GM12872 (cell line): ENCODE data around the gene NHLH2.

Source experiments
- CTCF ChIP-seq: IDR thresholded peaks from 3 replicates; pipeline ENCODE4 v1.5.1; 2011; ENCODE audit warnings: low read depth, mild to moderate bottlenecking, low read length, moderate library complexity; ENCODE audit not compliant: insufficient read depth

NHLH2 gene

DNA sequence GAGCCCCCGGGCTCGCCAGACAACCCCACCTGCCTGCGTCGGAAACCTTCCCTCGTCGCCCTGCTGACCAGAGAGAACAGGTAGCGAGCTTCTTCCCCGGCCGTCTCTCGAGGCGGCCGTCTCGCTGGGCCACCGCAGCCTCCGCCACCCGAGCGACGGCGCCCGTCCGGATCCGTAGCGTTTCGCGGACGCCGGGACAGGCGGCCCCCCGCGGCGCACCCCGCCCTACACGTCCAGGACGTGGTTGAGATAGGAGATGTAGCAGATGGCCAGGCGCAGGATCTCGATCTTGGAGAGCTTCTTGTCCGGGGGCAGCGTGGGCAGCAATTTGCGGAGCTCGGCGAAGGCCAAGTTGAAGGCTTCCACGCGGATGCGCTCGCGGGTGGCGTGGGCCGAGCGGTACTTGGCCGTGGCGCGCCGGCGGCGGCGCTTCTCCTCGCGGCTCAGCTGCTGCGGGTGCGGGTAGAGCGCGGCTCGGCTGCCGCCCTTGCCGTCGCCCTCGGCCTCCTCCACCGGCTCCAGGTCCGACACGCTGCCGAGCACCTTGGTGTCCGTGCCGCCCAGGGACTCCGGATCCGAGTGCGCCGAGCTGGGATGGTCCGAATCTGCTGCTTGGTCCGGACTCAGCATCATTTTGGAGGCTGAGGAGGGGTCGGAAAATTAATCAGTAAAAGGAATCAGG lies 3.0 kb downstream of the NHLH2 start:
- TF ChIP-seq CTCF = no peak

DNA sequence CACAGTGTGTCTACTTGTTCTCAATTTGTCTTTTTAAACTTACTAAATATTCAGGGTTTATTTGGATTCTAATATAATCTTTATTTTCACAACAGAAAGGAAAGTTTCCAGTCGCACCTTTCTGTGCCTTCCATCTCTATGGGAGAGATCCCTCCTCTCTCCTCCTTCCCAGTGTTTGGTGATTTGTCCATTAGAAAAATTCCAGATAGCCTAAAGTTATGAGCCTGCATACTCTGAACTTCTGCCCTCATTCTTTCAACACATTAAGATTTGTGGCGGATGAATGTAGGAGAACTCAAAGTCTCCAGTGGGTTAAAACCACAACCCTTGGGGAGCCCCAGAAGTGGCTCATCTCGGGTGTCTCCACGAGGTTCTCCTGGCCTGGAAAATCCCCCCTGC lies 3.6 kb downstream of the NHLH2 start:
- no peak for TF ChIP-seq CTCF

GRCh38 chr1:115833856-115834255 lies 7.1 kb downstream of the NHLH2 start:
- no peak for TF ChIP-seq CTCF

GRCh38 chr1:115832651-115833050 lies 8.3 kb downstream of the NHLH2 start:
- TF ChIP-seq CTCF = no peak

DNA sequence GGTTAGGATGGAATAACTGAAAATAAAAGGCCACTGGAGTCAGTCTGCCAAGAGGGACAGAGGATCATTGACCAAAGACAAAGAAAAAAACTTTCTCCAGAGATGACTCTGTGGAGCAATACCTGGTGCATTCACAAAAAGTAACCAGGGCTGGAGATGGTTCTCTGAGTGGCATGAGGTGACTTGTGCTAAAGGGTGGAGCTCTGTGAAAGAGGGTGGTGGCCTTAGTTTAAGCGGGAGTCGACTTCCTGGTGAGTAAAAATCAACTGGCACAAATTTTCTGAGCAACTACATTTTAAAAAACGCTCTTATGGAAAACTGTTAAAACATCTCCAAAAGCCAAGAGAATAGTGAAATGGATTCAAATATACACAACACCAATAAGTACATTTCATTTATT lies 10.0 kb downstream of the NHLH2 start:
- TF ChIP-seq CTCF = no peak

DNA sequence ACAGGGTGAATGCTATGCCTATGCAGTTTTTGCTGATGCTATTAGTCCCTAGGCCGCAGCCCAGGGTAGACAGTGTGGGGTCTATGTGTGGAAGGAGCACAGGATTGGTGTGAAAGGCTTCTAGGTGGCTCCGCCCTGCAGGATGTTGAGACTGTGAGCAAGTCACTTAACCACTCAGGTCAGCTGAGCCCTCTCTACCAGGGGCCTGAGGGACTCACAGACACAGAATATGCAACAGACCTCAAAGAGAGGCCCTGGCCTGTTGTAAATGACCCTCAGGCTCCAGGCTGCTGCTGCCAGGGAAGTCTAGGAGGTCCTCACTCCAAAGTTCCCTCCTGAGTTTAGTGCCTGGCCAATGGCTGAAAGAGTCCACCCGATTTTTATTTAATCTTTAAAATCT lies 11.0 kb downstream of the NHLH2 start:
- no peak for TF ChIP-seq CTCF

DNA sequence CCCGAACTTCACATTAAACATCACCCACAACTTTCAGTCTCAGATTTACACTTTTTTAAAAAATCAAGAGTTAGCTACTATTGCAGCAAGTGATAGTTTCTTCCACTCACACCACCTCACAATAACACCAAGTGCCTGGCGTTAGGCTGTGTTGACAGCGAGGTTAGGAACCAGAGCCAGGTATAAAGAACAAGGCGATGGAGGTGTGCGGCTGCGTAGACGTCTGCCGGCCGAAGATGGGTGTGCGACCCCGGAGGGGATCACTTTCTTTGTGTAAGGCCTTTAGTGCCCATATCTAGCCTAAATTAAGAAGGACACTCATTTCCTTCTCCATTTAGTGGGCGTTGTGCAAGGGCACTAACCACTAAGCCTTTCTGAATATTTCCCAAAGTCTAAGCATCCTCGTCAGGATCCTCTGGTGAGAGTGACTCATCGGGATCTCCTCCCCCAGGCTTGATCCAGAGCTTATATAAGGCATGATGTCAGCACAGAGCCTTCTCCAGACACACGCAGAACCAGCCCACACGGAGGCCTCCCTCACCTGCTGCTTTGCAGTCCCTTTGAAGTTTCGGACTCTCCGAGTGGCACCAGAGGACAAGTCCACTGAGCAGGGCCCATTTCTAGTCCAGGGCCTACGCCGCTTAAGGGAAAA lies 11.8 kb downstream of the NHLH2 start:
- no peak for TF ChIP-seq CTCF
